Measurements from ENCODE around the gene RIPPLY3. TPM values are rescaled to one million over a fixed set of nuclear protein-coding genes. Genes with fewer than 3 reads are reported as not detected.
"Not testable (repeated sequence)": the region's sequence is repeated elsewhere in the genome, so short reads cannot be mapped to it uniquely, and the experiment has no call there.

The RIPPLY3 gene
- polyA plus RNA-seq, 1 donor from 2014 or later = not detected

DNA sequence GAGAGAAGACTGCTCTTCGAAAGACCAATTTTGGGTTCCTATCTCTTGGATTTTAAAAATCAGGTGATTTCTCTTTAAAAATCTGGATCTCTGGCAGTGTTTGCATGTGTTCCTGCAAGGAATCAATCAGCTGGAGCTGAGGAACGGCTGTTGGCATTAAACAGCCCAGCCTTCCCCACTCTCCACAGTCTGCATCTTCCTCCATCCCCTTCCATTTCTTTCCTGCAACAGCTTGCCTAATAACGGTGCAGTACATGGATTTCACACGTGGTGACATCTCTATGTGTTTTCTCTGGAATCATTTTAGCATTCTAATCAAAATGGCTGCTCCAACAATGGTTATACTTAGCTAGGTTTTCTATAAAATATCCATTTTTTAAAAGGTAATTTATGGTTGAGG is 20.0 kb downstream of the RIPPLY3 start:
- H3K4me1 Mint-ChIP-seq = no peaks in the 10 kb centered on the region
- H3K36me3 Mint-ChIP-seq = peaks cover 2% of the 10 kb centered on the region
- H3K9me3 Mint-ChIP-seq = no peaks in the 10 kb centered on the region
- no peaks in the 10 kb centered on the region for H3K27me3 Mint-ChIP-seq
- H3K4me3 Mint-ChIP-seq = peak overlapping the region in 1 of 4 donors; percentile 10
- no peak overlapping the region for H3K27ac Mint-ChIP-seq

DNA sequence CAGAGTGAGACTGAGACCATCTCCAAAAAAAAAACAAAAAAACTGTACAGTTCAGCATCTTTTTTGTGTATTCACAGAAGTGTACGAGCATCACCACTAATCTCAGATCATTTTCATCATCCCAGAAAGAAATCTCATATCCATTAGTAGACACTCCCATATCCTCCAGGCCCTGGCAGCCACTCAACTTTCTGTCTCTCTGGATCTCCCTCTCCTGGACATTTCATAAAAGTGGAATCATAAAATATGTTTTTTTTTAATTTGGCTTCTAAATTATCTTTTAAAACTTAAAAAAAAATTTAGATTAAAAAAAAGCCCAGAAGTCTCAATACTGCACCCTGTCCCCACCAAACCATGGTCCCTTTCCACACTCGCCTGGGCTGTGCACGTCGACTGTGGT is 22.1 kb downstream of the RIPPLY3 start:
- Mint-ChIP-seq H3K9me3 (no peaks in the 10 kb centered on the region), H3K36me3 (no peaks in the 10 kb centered on the region), H3K4me3 (no peak overlapping the region), H3K27ac (no peak overlapping the region), H3K27me3 (peaks cover 6% of the 10 kb centered on the region), H3K4me1 (peaks cover 0 to 2% (median 0%) of the 10 kb centered on the region in 3 donors)

DNA sequence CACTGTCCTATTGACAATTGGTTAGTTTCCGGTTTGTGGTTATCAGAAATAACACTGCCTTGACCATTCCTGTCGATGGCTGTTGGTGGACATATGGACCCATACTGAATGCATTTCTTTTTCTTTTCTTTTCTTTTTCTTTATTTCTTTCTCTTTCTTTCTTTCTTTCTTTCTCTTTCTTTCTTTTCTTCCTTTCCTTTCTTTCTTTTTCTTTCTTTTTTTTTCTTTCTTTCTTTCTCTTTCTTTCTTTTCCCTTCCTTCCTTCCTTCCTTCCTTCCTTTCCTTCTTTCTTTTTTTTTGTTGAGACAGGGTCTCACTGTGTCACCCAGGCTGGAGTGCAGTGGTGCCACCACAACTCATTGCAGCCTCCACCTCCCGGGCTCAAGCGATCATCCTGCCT is 24.4 kb downstream of the RIPPLY3 start:
- Mint-ChIP-seq H3K27ac (no peak overlapping the region), H3K4me3 (no peak overlapping the region), H3K27me3 (peaks cover 6% of the 10 kb centered on the region), H3K36me3 (no peaks in the 10 kb centered on the region), H3K9me3 (no peaks in the 10 kb centered on the region), H3K4me1 (peaks cover 0 to 2% (median 0%) of the 10 kb centered on the region in 3 donors)

DNA sequence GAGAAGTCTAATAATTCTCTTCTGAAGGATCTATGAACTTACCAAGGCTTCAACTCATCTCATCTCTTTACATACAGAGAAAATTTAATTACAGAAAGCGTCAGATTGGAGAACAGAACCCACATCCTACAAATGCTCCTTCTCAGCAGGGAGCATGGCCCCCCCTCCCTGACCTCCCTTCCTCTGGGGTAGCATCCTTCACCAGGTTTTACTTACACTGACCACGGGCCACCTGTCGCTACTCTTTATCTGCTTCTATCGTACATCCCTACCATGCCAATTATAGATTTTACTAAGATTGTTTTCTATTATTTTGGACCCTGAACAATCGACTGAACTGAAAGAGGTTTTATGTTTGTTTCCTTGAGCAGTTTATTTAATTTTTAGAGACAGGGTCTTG is 25.8 kb downstream of the RIPPLY3 start:
- Mint-ChIP-seq H3K4me1 (peaks cover 0 to 2% (median 0%) of the 10 kb centered on the region in 3 donors), H3K27me3 (peaks cover 9% of the 10 kb centered on the region), H3K4me3 (no peak overlapping the region), H3K27ac (no peak overlapping the region), H3K9me3 (no peaks in the 10 kb centered on the region), H3K36me3 (no peaks in the 10 kb centered on the region)

DNA sequence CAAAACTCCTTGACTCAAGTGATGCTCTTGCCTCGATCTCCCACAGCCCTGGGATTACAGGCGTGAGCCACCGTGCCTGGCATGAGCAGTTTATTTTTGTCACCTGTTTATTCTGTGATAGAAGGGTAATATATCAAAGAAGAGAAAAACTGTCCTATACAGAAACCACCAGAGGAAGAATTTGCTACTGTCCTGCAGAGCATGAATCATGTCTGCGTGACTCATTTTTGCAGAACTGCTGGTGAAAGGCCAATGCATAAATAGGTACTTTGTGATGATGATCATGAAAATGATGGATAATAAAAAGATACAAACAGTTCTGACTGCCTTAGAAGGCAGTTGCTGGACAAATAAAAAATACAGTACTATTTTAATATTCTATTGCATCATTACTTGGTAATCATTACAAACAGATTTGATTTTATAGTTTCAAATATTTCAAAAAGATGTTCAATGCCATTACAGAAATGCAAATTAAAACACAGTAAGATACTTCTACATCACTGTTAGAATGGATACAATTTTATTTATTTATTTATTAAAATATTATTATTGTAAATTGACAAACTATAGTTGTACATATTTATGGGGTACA is 26.5 kb downstream of the RIPPLY3 start:
- peaks cover 0 to 2% (median 0%) of the 10 kb centered on the region in 3 donors for H3K4me1 Mint-ChIP-seq
- no peak overlapping the region for H3K27ac Mint-ChIP-seq
- no peak overlapping the region for H3K4me3 Mint-ChIP-seq
- peaks cover 9% of the 10 kb centered on the region for H3K27me3 Mint-ChIP-seq
- H3K36me3 Mint-ChIP-seq = no peaks in the 10 kb centered on the region
- H3K9me3 Mint-ChIP-seq = no peaks in the 10 kb centered on the region

DNA sequence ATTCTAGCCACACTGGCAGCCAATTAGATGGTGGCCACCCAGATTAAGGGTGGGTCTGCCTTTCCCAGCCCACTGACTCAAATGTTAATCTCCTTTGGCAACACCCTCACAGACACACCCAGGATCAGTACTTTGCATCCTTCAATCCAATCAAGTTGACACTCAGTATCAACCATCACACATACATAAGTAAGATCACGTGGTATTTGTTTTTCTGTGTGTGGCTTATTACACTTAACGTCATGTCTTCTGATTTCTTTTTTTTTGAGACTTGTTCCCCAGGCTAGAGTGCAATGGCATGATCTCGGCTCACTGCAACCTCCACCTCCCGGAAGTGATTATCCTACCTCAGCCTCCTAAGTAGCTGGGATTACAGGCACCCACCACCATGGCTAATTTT is 27.9 kb downstream of the RIPPLY3 start:
- not testable (repeated sequence) for H3K27me3 Mint-ChIP-seq, H3K4me3 Mint-ChIP-seq, H3K9me3 Mint-ChIP-seq, H3K27ac Mint-ChIP-seq, H3K36me3 Mint-ChIP-seq, H3K4me1 Mint-ChIP-seq

DNA sequence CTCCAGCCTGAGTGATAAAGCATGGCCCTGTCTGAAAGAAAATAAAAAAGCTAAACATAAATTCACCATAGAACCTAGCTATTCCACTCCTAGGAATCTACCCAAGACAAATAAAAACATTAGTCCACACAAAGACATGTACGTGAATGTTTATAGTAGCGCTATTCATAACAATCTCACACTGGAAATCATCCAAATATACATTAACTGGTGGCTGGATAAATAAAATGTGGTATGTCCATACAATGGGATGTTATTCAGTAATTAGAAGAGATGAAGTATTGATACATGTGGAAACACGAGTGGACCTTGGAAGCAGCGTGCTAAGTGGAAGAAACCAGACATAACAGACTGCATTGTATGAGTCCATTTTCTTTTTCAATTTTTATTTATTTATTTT is 29.7 kb downstream of the RIPPLY3 start:
- Mint-ChIP-seq H3K27me3 (peaks cover 9% of the 10 kb centered on the region), H3K4me1 (peaks cover 0 to 2% (median 0%) of the 10 kb centered on the region in 3 donors), H3K27ac (no peak overlapping the region), H3K4me3 (no peak overlapping the region), H3K36me3 (no peaks in the 10 kb centered on the region), H3K9me3 (no peaks in the 10 kb centered on the region)

DNA sequence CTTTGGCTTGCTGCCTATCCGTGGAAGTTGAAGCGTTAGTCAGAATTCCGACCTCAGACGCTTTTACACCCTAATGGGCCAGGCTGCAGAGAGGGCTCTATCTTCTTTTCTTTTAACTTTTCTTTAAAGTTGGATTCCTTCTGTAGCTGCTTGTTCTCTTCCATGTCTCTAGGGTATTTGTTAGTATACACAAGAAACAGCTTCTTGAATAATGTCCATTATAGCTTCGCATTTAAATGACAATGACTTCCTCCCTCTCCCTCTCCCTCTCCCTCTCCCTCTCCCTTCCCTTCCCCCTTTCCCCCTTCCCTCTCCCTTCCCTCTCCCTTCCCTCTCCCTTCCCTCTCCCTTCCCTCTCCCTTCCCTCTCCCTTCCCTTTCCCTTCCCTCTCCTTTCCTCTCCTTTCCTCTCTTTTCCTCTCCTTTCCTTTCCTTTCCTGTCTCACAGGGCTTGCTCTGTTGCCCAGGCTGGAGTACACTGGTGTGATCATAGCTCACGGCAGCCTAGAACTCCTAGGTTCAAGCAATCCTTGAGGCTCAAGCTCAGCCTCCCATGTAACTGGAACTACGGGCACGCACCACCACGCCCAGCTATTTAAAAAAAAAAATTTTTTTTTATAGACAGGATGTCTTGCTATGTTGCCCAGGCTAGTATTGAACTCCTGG is 33.0 kb downstream of the RIPPLY3 start:
- no peak overlapping the region for H3K27ac Mint-ChIP-seq
- no peak overlapping the region for H3K4me3 Mint-ChIP-seq
- no peaks in the 10 kb centered on the region for H3K4me1 Mint-ChIP-seq
- no peaks in the 10 kb centered on the region for H3K9me3 Mint-ChIP-seq
- no peaks in the 10 kb centered on the region for H3K36me3 Mint-ChIP-seq
- H3K27me3 Mint-ChIP-seq = peaks cover 3% of the 10 kb centered on the region

DNA sequence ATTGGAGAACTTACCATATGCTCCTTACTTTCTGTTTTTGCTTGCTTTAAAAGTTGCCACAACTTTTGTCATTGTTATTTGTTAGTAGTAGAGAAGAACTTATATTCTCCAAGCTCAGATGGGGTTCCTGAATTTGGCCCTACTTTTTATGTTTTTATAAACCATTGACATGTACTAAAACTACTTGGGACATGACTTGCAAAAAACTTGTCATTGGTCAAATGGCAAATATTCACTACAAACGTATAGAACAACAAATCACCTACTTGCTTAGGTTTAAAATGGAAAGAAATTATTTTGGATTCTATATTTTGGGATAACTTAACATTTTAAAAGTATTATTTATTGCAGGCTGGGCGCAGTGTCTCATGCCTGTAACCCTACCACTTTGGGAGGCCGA is 33.7 kb downstream of the RIPPLY3 start:
- no peak overlapping the region for H3K4me3 Mint-ChIP-seq
- no peaks in the 10 kb centered on the region for H3K36me3 Mint-ChIP-seq
- no peaks in the 10 kb centered on the region for H3K9me3 Mint-ChIP-seq
- no peak overlapping the region for H3K27ac Mint-ChIP-seq
- peaks cover 3% of the 10 kb centered on the region for H3K27me3 Mint-ChIP-seq
- peaks cover 2 to 5% (median 2%) of the 10 kb centered on the region in 3 donors for H3K4me1 Mint-ChIP-seq

DNA sequence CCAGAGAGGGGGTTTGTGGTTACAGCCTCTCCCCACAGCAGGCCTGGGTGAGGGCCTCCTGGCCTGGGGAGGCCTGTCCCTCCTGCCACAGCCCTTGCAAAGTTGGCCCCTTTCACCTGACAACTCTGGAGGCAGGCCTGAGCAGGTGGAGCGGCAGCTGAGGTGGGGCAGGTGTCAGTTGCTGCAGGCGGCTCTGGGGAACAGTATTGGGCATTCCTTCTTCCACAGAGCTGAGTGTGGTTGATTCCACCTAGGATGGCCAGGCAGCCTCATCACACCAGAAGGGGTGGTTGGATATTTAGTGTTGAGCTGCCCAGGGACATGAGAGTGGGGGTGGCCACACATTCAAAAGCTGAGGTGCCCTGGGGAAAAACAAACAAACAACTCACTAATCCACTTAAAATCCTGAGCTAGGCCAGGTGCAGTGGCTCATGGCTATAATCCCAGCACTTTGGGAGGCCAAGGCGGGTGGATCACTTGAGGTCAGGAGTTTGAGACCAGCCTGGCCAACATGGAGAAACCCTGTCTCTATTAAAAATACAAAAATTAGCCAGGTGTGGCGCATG is 35.3 kb downstream of the RIPPLY3 start:
- Mint-ChIP-seq H3K27me3 (no peaks in the 10 kb centered on the region), H3K4me1 (peaks cover 4 to 10% (median 5%) of the 10 kb centered on the region in 3 donors), H3K27ac (no peak overlapping the region), H3K36me3 (no peaks in the 10 kb centered on the region), H3K9me3 (no peaks in the 10 kb centered on the region), H3K4me3 (no peak overlapping the region)

DNA sequence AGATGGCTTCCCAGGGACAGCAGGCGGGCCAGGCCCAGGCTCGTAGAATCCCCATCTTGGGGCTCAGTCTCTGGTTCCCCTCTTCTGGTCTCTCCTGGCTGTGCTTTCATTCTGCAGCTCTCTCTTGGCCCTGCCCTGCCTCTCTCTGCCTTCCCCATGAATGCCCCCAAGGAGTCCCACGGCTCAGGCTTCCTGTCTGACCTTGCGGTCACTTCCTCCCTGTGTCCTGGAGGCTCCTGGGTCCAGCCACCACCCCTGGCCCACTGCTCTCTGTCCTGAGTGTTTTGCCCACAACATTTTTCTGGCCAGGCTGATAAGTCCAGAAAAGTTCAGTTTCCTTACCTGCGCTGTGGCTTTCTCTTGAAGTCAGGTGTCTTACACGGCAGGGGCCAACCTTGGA is 37.3 kb downstream of the RIPPLY3 start:
- Mint-ChIP-seq H3K9me3 (no peaks in the 10 kb centered on the region), H3K27me3 (peaks cover 2% of the 10 kb centered on the region), H3K4me1 (peaks cover 4 to 10% (median 5%) of the 10 kb centered on the region in 3 donors), H3K27ac (no peak overlapping the region), H3K4me3 (no peak overlapping the region), H3K36me3 (no peaks in the 10 kb centered on the region)

DNA sequence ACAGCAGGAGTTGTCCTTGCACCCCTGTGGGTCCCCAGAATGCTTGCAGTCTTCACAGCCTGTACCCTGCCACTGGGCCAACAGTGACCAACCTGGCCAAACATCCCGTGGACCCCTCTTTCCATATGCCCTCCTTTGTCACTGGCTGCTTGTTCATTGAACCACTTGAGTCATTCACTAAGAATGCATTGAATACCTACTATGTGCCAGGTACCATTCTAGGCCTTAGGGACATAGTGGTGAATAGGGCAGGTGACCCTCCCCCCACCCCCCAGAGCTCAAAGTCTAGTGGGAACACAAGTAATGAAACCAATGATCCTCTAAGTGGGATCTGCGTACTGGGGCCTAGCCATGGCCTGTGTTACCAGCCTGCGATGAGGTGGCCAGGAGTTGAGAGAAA is 38.1 kb downstream of the RIPPLY3 start:
- Mint-ChIP-seq H3K27me3 (peaks cover 2% of the 10 kb centered on the region), H3K4me1 (peaks cover 4 to 10% (median 5%) of the 10 kb centered on the region in 3 donors), H3K9me3 (no peaks in the 10 kb centered on the region), H3K36me3 (no peaks in the 10 kb centered on the region), H3K27ac (no peak overlapping the region), H3K4me3 (no peak overlapping the region)

DNA sequence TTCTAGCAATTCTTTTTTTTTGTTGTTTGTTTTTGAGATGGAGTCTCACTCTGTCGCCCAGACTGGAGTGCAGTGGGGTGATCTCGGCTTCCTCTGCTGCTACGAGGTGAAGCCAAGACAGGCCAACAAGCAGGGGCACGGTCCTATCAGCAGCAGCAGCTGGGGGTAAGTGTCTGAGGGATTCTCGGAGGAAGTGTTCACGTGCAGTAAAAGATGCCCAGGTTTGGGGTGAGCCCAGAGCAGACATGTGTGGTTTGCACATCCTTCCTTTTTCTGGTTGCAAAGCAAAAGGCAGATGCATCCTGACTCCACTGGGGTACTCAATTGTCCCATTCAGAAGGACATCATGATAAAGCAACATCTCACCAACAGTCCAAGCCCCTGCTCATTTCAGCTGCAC is 38.6 kb downstream of the RIPPLY3 start:
- Mint-ChIP-seq H3K4me3 (no peak overlapping the region), H3K36me3 (no peaks in the 10 kb centered on the region), H3K27ac (peak overlapping the region in 2 of 3 donors; percentile 24 to 54), H3K27me3 (peaks cover 2% of the 10 kb centered on the region), H3K4me1 (peaks cover 4 to 10% (median 5%) of the 10 kb centered on the region in 3 donors), H3K9me3 (no peaks in the 10 kb centered on the region)

DNA sequence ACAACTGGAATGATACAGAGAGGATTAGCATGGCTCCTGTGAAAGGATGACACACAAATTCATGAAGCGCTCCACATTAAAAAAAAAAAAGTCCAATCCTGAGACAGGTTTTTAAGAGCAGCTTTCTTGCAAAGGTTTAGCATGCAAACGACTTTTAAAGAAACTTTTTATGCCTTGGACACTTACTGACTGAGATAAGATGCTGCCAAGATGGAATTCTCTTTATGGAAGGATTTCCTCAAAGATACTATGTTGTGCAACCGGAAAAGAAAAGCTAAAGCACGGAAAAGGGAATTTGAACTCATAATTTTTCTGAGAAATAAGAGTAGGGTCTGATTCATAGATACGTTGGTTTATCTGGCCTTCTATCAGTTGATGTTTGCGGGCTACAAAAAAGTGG is 39.1 kb downstream of the RIPPLY3 start:
- Mint-ChIP-seq H3K9me3 (no peaks in the 10 kb centered on the region), H3K27ac (peak overlapping the region in 1 of 3 donors; percentile 54), H3K4me3 (no peak overlapping the region), H3K4me1 (peaks cover 4 to 10% (median 5%) of the 10 kb centered on the region in 3 donors), H3K36me3 (no peaks in the 10 kb centered on the region), H3K27me3 (peaks cover 2% of the 10 kb centered on the region)

DNA sequence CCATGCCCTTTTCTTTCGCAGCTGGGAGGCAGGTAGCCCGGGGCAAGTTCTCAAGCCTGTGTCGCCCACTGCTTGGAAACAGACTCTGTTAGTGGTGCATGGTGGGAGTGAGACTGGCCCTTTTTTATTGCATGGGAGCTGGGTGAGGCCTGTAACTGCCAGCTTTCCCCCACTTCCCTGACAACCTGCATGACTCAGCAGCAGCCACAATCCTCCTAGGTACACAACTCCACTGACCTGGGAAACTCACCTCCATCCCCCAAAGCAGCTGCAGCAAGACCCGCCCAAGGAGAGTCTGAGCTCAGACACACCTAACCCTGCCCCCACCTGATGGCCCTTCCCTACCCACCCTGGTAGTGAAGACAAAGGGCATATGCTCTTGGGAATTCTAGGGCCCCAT is 40.6 kb downstream of the RIPPLY3 start:
- no peak overlapping the region for H3K27ac Mint-ChIP-seq

DNA sequence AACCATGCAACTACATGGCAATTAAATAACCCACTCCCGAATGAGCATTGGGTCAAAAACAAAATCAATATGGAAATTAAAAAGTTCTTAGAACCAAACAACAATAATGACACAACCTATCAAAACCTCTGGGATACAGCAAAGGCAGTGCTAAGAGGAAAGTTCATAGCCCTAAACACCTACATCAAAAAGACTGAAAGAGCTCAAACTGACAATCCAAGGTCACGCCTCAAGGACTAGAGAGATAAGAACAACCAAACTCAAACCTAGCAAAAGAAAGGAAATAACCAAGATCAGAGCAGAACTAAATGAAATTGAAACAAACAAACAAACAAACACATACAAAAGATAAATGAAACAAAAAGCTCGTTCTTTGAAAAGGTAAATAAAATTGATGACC is 43.2 kb downstream of the RIPPLY3 start:
- not testable (repeated sequence) for H3K4me3 Mint-ChIP-seq, H3K36me3 Mint-ChIP-seq, H3K4me1 Mint-ChIP-seq, H3K27ac Mint-ChIP-seq, H3K27me3 Mint-ChIP-seq, H3K9me3 Mint-ChIP-seq

More for the DNA sequence above, 40.6 kb downstream of the RIPPLY3 start:
- Mint-ChIP-seq H3K4me3 (no peak overlapping the region), H3K4me1 (peaks cover 4 to 10% (median 5%) of the 10 kb centered on the region in 3 donors), H3K27me3 (peaks cover 2% of the 10 kb centered on the region), H3K36me3 (no peaks in the 10 kb centered on the region), H3K9me3 (no peaks in the 10 kb centered on the region)

All from IgD-negative memory B cell (primary cell).